Central memory CD4-positive, alpha-beta T cell (primary cell): ENCODE results near the gene MTR.

ENCODE experiments used
- DNase-seq: peaks from one replicate; pipeline ENCODE4 v3.0.0; 2022

Gene MTR

GRCh38 chr1:236913371-236914037 is 118.4 kb downstream of the MTR start:
- no peak for DNase-seq

DNA sequence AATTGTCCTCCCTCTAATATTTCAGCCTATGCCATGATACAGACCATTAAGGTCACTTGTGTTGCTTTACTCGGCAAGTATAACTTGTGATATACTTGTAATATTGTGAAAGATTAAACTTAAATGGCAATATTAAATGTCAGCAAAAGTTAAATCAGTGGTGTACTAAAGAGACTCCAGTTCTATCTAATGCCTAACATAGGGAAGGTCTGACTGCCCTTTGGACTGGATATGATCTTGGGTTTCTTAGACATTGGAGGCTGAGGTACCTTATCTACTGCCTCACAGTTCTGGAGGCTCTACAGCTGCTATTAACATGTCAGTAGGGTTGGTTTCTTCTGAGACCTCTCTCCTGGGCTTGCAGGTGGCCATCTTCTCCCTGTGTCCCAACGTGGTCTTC is 119.3 kb downstream of the MTR start:
- DNase-seq: no peak

DNA sequence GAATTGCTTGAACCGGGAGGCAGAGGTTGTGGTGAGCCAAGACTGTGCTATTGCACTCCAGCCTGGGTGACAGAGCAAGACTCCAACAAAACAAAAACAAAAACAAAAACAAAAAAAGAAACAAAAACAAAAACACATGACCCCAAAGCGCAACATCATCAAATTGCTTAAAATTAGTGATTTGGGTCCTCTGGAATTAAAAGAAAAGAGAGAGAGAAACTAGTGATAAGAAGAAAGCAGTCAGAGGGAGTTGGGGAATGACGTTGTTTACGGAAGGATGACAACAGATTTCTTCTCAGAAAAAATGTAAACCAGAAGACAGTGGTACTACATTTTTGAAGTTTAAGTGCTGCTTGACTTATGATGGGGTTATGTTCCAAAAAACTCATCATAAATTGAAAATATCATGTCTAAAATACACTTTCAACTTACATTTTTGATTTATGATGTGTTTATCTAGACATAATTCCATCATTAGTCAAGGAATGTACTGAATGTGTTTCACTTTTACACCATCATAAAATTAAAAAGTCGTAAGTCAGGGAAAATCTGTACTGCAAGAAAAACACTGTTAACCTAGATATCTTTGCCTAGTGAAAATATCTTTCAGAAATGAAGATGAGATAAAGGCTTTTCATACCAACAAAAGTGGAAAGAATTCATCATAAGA is 121.2 kb downstream of the MTR start:
- no peak for DNase-seq

DNA sequence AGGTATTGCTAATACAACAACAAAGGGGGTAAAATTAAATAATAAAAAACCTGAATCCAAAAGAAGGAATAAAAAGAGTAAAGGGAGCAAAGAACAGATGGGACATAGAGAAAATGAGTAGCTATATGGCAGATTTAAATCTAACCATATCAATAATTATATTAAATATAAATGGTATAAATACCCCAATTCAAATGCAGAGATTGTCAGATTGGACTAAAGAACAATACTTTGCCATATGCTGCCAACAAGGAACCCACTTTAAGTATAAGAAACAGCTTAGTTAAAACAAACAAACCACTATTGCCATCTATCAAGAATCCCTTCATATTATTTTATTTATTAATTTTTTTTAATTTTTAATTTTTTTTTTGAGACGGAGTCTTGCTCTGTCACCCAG is 122.4 kb downstream of the MTR start:
- DNase-seq: no peak

GRCh38 chr1:236920286-236920894 is 125.3 kb downstream of the MTR start:
- no peak for DNase-seq

DNA sequence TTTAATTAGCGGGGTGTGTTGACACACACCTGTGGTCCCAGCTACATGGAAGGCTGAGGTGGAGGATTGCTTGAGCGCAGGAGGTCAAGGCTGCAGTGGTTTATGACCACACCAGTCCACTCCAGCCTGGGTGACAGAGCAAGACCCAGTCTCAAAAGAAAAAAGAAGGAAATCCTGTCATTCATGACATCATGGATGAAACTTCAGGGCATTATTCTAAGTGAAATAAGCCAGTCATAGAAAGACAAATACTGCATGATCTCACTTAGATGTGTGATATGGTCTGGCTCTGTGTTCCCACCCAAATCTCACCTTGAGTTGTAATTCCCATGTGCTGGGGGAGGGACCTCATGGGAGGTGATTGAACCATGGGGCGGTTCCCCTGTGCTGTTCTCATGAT is 126.5 kb downstream of the MTR start:
- no peak for DNase-seq

- no peak for DNase-seq
Measured at GRCh38 chr1:236922190-236922589, 127.1 kb downstream of the MTR start.

DNA sequence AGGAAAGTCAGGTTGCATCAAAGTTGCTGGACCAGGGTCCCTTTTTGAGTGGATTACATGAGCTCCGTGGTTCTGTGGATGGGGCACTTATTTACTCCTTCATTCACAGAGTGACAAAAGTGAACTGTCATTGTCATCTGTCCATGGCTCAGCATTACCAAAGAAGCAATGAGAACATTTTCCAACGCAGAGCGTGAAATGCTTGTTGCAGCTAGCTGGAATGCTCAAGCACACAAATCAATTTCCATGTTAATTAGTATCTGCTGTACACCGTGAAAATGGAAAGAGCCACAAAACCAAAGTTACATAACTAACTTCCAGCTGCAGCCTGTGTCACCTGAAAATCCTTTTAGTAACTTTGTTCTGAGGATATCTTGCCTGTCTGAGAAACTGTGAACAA is 130.3 kb downstream of the MTR start:
- no peak for DNase-seq

DNA sequence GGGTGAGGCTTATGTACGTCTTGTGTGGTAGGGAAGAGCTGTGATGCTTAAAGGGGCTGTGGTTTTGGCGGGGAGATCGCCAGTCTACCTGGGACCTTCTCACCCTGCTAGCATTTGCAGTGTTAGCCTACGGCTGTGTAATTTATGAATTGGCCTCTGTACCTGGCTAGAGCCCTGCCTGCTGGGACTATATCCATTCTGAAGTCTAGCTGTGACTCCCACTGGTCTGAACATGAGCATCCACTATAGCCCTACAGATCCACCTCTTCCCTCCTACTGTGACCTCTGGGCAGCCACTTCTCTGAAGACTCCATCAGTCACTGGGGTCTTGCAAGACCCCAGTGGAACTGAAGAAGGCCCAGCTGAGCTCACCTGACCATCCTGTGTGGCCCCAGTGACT is 135.4 kb downstream of the MTR start:
- no peak for DNase-seq

GRCh38 chr1:236938760-236939159 is 143.7 kb downstream of the MTR start:
- no peak for DNase-seq

GRCh38 chr1:236942431-236942830 is 147.3 kb downstream of the MTR start:
- DNase-seq: no peak

DNA sequence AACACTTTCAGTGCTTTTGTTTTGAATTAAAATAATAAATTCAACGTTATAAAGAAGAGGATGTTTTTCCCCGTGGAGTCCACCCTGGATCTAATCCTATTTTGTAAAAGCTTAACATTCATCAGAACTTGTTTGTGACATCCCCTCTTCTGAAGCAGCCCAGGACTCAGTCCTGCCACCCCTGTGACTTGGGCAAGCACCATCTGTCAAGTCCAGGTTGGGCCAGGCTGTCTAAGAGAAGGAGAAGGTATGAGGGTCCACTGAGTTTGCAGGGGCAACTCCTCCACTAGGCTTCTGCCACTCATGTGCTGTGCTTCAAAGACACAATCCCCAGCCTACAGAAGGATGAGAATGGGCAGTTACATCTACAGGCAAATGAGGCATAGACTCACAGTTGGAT is 149.5 kb downstream of the MTR start:
- no peak for DNase-seq

DNA sequence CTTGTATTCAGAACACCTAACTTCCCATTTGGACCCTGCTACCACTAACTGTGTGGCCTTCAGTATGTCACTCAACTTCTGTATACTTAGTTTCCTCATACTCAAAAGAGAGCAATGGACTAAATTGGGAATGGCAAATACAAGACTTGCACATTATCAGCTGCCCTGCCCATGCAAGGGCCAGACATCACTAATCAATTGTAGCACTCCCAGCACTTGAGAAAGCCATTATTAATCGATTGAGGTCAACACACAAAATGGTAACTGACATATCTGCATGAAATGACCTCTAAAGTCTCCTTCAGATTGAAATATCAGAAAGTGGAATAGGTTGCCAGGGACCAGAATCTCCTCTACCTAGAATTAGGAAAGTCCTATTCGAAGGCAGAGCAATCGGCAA is 149.9 kb downstream of the MTR start:
- DNase-seq: no peak

GRCh38 chr1:236947794-236948193 is 152.7 kb downstream of the MTR start:
- DNase-seq: no peak

DNA sequence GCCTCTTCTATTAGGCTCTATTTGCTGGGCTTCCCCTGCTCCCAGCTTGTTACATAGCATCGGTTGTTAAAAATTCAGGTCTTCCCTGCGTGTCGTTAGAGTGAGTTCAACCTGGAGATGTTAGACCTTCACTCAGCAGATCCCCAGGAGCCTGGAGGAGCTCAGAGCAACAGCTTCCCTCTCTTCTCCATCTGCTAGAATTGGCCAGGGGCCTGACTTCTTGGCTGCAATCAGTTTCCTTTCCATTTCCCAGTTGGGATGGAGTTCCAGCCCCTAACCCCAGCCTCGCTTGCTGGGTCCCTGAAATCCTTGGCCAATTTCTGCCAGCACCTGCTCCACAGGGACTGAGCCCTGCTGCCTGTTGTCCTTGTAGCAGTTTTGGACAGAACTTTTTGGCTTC is 153.3 kb downstream of the MTR start:
- DNase-seq: no peak

GRCh38 chr1:236948996-236949395 is 153.9 kb downstream of the MTR start:
- DNase-seq: no peak

DNA sequence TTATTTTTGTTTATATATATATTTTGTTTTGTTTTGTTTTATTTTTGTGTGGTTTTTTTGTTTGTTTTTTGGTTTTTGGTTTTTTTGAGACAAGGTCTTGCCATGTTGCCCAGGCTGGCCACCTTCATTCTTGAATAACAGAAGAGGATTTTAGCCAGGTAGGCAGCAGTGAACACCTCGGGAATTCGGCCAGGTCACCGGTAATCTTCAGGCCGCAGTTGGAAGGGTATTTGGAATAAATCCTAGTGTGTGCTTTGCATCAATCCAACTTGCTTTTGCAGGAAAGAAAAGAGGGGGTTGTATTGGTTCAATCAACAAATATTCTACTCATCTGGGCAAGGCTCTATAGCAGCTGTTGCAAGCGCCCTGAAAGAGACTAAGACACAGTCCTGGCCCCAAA is 155.3 kb downstream of the MTR start:
- DNase-seq: no peak

DNA sequence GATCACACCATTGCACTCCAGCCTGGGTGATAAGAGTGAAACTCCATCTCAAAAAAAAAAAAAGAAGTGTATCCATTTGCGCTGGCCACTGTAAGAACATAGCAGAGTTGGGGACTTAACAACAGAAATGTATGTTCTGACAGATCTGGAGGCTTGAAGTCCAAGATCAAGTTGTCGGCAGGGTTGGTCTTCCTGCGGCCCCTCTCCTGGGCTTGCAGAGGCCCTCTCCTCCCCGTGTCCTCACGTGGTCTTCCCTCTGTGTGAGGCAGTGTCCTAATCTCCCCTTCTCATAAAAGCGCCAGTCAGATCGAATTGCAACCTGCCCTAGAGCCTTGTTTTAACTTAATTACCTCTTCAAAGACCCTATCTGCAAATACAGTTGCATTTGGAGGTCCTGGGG is 156.6 kb downstream of the MTR start:
- DNase-seq: no peak

DNA sequence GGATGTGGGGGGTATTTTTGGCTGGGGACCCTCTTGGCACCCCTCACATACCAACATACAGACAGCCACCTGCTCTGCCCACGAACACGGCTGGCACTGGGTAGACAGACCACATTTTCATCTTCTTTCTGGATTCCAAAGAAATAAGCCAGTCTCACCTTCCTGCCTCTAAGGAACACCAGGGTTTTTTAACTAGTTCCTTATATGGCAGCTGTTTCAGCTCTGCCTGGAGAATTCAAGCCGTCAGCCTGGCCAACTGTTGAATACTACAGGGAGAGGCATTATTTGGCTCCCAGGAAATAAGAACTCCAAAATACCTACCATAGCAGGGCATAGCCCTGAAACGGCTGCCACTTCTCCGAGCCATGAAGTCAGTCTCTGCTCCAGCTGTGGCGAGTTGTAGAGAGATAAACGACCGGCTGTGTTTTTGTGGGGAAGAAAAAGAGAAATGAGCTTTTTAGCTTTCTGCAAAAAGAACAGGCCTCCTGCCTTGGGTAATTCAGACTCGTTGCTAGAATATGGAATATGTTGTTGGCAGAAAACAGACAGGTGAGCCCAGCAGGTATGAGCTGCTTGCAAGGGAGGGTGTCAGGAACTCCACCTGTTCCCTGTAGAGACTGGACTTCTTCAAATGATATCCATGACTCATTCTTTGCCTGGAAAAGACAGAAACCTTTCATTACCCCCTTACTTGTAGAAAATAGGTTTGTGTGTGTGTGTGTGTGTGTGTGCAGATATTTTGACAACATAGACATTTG is 157.3 kb downstream of the MTR start:
- DNase-seq: no peak

DNA sequence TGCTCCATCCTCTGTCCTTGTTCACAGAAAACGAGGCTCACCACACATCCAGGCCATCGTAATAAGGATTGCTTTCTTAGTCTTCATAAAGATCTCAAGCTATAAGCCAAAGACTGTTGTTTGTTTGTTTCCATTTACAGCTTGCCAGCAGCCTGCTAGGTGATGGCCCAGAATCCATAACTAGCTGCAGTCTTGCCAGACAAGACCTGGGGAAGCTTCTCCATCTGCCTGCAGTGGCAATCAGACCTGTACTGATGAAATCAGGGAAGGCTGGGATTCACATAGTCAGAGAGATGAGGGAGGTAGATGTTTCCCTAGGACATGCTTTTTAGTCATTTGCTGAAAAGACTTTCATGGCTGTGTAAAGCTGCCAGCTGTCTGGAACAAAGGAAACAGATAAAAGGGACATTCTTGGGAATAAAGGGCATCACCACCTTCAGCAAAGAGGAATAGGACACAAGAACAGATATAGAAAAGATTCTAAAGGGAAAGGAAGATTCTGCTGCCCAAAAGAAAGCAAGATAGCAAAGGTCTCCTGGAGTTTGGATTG is 158.1 kb downstream of the MTR start:
- no peak for DNase-seq
